Measurements from ENCODE around the gene TEX101. TPM values are rescaled to one million over a fixed set of nuclear protein-coding genes. Genes with fewer than 3 reads are reported as not detected.
A peak's percentile ranks its signal among the peaks of the same experiment; 100 is the strongest.

The TEX101 gene
- total RNA-seq, 4 donors from 2014 or later: not detected

DNA sequence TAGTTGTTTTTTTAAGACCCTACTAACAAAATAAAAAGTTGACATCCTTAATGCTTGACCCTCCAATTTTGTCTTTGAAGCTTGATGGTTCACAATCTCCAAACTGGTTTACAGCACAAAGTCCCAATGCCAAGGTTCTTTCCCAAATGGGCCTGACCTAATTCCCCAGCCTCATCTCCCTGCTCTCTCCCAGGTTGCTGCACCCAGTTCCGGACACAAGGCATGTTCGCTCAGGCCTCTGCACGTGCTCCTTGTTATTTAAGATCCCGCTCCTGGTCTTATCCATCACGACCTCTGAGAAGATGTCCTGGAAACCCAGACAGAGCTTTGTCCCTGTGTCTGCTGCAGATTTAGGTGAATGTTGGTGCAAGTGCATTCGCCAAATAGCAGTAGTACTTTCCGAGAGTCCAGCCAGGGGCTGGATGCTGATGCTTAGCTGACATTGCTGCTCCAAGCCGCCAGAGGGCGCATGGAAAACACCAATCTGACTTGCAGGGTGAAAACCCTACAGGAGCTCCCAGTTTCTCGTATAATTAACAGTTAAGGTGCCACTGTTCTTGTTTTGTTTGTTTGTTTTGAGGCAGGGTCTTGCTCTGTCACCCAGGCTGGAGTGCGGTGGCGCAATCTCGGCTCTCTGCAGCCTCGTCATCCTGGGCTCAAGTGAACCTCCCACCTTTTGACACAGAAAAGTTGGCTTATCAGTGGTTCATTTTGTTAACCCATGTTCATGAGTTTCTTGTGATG, 32.2 kb downstream of the TEX101 start:
- TF ChIP-seq, protein P1, sequence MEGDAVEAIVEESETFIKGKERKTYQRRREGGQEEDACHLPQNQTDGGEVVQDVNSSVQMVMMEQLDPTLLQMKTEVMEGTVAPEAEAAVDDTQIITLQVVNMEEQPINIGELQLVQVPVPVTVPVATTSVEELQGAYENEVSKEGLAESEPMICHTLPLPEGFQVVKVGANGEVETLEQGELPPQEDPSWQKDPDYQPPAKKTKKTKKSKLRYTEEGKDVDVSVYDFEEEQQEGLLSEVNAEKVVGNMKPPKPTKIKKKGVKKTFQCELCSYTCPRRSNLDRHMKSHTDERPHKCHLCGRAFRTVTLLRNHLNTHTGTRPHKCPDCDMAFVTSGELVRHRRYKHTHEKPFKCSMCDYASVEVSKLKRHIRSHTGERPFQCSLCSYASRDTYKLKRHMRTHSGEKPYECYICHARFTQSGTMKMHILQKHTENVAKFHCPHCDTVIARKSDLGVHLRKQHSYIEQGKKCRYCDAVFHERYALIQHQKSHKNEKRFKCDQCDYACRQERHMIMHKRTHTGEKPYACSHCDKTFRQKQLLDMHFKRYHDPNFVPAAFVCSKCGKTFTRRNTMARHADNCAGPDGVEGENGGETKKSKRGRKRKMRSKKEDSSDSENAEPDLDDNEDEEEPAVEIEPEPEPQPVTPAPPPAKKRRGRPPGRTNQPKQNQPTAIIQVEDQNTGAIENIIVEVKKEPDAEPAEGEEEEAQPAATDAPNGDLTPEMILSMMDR (IDR thresholded peaks at IDR 0.05): peak; percentile 90 to 98
- no peak for TF ChIP-seq POLR2AphosphoS5 (IDR thresholded peaks at IDR 0.05)
- H3K4me3 ChIP-seq: no peak overlapping the region
- no peaks in the 10 kb centered on the region for H3K36me3 ChIP-seq
- peak; percentile 85 to 87 for DNase-seq (ENCODE audit: low spot score in 2 of 2)
- peaks cover 11% of the 10 kb centered on the region for H3K4me1 ChIP-seq
- WGBS: 20% methylated on average over 13 of the region's 14 CpGs
- no peak overlapping the region for H3K27ac ChIP-seq
- H3K9me3 ChIP-seq: no peaks in the 10 kb centered on the region
- no peaks in the 10 kb centered on the region for H3K27me3 ChIP-seq

GRCh38 chr19:43447655-43448054, 33.0 kb downstream of the TEX101 start:
- 92% methylated on average over 9 of the region's 9 CpGs for WGBS
- no peaks in the 10 kb centered on the region for H3K27me3 ChIP-seq
- H3K27ac ChIP-seq: no peak overlapping the region
- no peaks in the 10 kb centered on the region for H3K9me3 ChIP-seq
- H3K36me3 ChIP-seq: no peaks in the 10 kb centered on the region
- TF ChIP-seq POLR2AphosphoS5 (IDR thresholded peaks at IDR 0.05) (no peak), POLR2A (IDR thresholded peaks at IDR 0.05) (no peak)
- no peak for DNase-seq (ENCODE audit: low spot score in 2 of 2)
- H3K4me3 ChIP-seq: no peak overlapping the region
- peaks cover 14% of the 10 kb centered on the region for H3K4me1 ChIP-seq

DNA sequence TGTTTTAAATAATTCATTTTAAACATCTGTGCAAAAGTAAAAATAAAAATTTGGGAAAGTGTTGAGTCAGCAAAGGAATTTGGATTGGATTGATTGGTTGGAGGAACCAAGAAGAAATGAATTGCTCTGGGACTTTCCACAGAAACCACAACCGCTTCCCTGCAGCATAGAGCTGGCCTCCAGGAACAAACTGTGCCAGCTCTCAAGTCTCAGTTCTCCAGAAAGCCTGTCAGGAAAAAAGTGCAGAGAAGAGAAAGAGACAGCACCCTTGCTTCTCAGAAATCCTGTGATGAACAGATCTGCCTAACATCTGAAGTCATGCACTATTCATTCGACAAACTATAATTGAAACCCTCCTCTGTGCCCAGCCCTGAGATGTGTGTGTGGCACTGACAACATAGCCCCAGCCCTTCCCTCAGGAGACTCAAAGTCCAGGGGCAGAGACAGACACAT, 35.9 kb downstream of the TEX101 start:
- no peak for DNase-seq (ENCODE audit: low spot score in 2 of 2)

DNA sequence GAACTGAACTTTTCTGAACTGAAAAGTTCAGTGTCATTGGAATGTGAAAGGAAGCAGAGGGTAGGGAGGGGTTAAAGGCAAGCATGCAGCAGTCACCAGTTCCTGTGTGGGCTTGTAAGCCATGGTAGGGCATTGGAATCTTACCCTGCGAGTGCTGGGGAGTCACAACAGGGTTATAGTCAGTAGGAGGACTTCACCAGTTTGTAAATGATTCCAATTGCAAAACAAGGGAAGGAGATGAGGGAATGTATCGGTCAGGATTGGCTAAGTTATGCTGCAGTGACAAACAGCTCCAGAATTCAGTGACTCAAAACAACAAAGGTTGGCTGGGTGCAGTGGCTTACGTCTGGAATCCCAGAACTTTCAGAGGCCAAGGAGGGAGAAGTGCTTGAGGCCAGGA, 37.9 kb downstream of the TEX101 start:
- no peak for TF ChIP-seq POLR2AphosphoS5 (IDR thresholded peaks at IDR 0.05)
- no peak for TF ChIP-seq POLR2A (IDR thresholded peaks at IDR 0.05)
- TF ChIP-seq EP300 (IDR thresholded peaks at IDR 0.05): no peak
- TF ChIP-seq, protein P1 (IDR thresholded peaks at IDR 0.05): no peak
- no peak overlapping the region for H3K4me3 ChIP-seq
- peaks cover 15% of the 10 kb centered on the region for H3K4me1 ChIP-seq
- no peaks in the 10 kb centered on the region for H3K9me3 ChIP-seq
- no peaks in the 10 kb centered on the region for H3K36me3 ChIP-seq
- H3K27ac ChIP-seq: no peak overlapping the region
- H3K27me3 ChIP-seq: no peaks in the 10 kb centered on the region
- WGBS: 49% methylated on average over 3 of the region's 3 CpGs
- DNase-seq (ENCODE audit: low spot score in 2 of 2): no peak

More for the DNA sequence above, 35.9 kb downstream of the TEX101 start:
- peaks cover 25% of the 10 kb centered on the region for H3K4me1 ChIP-seq
- TF ChIP-seq EP300 (IDR thresholded peaks at IDR 0.05) (no peak), POLR2AphosphoS5 (IDR thresholded peaks at IDR 0.05) (no peak), POLR2A (IDR thresholded peaks at IDR 0.05) (no peak)
- TF ChIP-seq, protein P1 (IDR thresholded peaks at IDR 0.05): no peak
- peak overlapping the region; percentile 29 for H3K27ac ChIP-seq
- 10% methylated on average over 2 of the region's 2 CpGs for WGBS
- no peak overlapping the region for H3K4me3 ChIP-seq
- H3K36me3 ChIP-seq: no peaks in the 10 kb centered on the region
- no peaks in the 10 kb centered on the region for H3K9me3 ChIP-seq
- no peaks in the 10 kb centered on the region for H3K27me3 ChIP-seq

GRCh38 chr19:43454031-43454430, 39.3 kb downstream of the TEX101 start:
- TF ChIP-seq, protein P1 (IDR thresholded peaks at IDR 0.05): no peak
- no peak for TF ChIP-seq EP300 (IDR thresholded peaks at IDR 0.05)
- no peak for TF ChIP-seq POLR2AphosphoS5 (IDR thresholded peaks at IDR 0.05)
- TF ChIP-seq POLR2A (IDR thresholded peaks at IDR 0.05): no peak
- Histone ChIP-seq H3K36me3 (no peaks in the 10 kb centered on the region), H3K27me3 (no peaks in the 10 kb centered on the region), H3K9me3 (no peaks in the 10 kb centered on the region), H3K27ac (no peak overlapping the region), H3K4me1 (peaks cover 15% of the 10 kb centered on the region), H3K4me3 (no peak overlapping the region)
- 19% methylated on average over 2 of the region's 2 CpGs for WGBS
- no peak for DNase-seq (ENCODE audit: low spot score in 2 of 2)
